Urinary bladder (tissue), 4 donors: ENCODE measurements around the gene SNX21. TPM values are rescaled to one million over a fixed set of nuclear protein-coding genes. Genes with fewer than 3 reads are reported as not detected.

Source experiments
- DNase-seq: peaks from one replicate; pipeline ENCODE4 v3.0.0-alpha.2; 2015; ENCODE audit errors: extremely low spot score
- H3K27ac ChIP-seq: one replicate; pipeline ENCODE4 v1.5.1; 2013; ENCODE audit warnings: low read depth, mild to moderate bottlenecking, moderate library complexity
- H3K36me3 ChIP-seq: one replicate; pipeline ENCODE4 v1.6.1; 2013; ENCODE audit warnings: mild to moderate bottlenecking, moderate library complexity; ENCODE audit not compliant: insufficient read depth
- H3K4me1 ChIP-seq: one replicate; pipeline ENCODE4 v1.6.1; 2013; ENCODE audit warnings: mild to moderate bottlenecking, moderate library complexity; ENCODE audit not compliant: insufficient read depth
- H3K4me3 ChIP-seq: one replicate; pipeline ENCODE4 v1.5.1; 2013; ENCODE audit warnings: low read depth, low read length
- WGBS: extraction: QIAGEN DNeasy Blood & Tissue Kit; methylation state at CpG from one replicate; pipeline ENCODE4 v1.1.7; 2013; 5-methylcytosine and 5-hydroxymethylcytosine counted together
- polyA plus RNA-seq: library from polyadenylated mRNA; stranded (reverse); fragments of 200-250 nt; gene quantifications from one replicate; pipeline ENCODE4 v1.2.3, GENCODE V29; 2013
- total RNA-seq: library from RNA; depleted of rRNA; stranded (reverse); fragments of >200 nt; gene quantifications from one replicate; pipeline ENCODE4 v1.2.3, GENCODE V29; 2014
- donor health status: healthy with polysubstance abuse.
- donor health status: healthy.

SNX21 gene
- total and polyA plus RNA-seq, 2 donors = 33.5 to 93.2 TPM

DNA sequence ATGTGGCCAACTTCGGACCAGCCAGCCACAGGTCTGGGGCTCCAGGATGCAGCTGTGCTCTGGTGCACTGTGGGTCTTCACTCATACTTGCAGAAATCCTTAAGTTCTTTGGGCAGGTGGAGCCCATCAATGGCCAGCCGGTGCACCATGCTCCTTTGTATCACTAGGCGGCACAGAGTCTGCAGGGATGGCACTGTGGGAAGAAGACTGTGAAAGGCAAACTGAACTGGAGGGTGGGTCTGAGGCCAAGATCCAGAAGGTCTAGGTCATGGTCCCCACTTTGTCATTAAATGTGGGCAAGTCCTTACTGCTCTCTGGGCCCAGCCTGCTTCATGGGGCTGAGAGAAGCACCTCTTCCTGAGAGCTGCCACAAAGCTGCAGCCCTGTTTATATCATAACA lies 55.1 kb downstream of the SNX21 start:
- no peak for DNase-seq
- Histone ChIP-seq H3K36me3 (no peaks in the 10 kb centered on the region), H3K27ac (no peak overlapping the region), H3K4me3 (no peak overlapping the region), H3K4me1 (no peaks in the 10 kb centered on the region)
- 94% methylated on average over 3 of the region's 3 CpGs for WGBS

DNA sequence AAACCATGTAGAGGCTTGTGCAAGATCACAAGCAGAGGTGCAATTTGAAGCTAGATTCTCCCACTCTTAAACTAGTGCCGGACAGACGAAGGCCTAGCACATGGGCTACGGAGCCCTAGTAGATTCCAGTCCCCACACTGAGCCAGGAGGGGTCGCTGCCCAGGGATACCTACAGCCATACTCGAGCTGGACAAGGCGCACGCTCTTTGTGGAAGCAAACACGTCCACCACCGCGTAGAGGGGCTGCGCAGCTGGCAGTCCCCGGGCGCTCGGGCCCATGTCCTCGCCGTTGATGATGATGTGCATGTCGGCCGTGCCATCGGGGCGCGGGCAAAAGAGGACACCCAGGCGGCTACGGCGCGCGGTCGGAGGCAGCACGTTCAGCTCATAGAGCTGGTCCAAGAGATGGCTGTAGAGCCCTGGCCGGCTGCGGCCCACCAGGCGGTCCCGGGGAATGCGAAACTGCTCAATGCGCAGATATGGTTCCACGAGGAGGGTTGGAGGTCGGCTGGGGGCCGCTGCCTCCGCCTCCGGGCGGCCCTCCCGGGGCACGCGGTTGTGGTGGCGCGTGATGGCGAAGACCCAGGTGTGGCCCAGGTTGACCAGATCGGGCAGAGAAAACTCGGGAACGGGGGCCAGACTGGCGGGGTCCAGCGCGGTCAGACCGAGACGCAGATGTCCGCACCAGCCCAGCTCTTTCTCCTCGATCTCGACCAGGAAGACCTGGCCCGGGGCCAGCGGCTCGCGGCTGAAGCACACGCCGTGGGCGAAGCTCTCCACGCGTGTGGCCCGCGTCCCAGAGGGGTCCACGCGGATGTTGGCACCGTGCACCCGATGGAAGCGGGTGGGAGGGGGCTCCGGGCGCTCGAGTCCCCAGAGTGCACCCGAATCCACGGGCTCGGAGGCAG lies 56.7 kb downstream of the SNX21 start:
- H3K4me1 ChIP-seq = no peaks in the 10 kb centered on the region
- H3K27ac ChIP-seq = peak overlapping the region; percentile 71
- under 1% methylated on average over 79 of the region's 79 CpGs for WGBS
- peak overlapping the region; percentile 60 for H3K4me3 ChIP-seq
- peaks cover 1% of the 10 kb centered on the region for H3K36me3 ChIP-seq
- peak; percentile 61 for DNase-seq

DNA sequence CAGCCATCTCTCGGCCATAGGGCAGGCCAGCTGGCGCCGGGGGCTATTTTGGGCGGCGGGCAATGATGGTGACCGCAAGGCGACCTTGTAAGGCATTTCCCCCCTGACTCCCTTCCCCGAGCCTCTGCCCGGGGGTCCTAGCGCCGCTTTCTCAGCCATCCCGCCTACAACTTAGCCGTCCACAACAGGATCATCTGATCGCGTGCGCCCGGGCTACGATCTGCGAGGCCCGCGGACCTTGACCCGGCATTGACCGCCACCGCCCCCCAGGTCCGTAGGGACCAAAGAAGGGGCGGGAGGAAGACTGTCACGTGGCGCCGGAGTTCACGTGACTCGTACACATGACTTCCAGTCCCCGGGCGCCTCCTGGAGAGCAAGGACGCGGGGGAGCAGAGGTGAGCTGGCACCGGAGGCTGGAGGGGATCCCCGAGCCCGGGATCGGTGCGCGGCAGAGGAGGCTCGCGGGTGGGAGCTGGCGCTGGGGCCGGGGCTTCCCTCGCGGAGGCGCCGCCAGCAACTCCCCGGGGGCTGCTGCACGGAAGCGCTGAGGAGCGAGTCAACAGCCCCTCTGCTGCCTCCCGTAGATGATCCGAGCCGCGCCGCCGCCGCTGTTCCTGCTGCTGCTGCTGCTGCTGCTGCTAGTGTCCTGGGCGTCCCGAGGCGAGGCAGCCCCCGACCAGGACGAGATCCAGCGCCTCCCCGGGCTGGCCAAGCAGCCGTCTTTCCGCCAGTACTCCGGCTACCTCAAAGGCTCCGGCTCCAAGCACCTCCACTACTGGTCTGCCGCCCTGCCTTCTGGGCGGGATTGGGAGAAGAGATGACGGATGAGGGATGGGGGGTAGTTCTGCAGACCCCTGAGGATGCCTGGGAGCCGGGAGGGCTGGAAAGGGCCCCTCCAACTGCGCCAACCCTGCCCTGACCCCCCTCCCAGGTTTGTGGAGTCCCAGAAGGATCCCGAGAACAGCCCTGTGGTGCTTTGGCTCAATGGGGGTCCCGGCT lies 57.7 kb downstream of the SNX21 start, which contains the start of the genes CTSA and NEURL2:
CTSA (plus strand) TSS at position 351 of the 999 bp plus-strand sequence; CDS start at position 585, 234 bp downstream.
NEURL2 (minus strand) TSS at position 224 of the 999 bp plus-strand sequence; CDS start at position 7, 217 bp downstream.
- DNase-seq = peak; percentile 39
- H3K4me3 ChIP-seq = peak within 1 kb of the TSS; percentile 60
- H3K36me3 ChIP-seq = peaks cover 1% of the 10 kb centered on the region
- peak within 1 kb of the TSS; percentile 71 for H3K27ac ChIP-seq
- under 1% methylated on average over 78 of the region's 78 CpGs for WGBS
- H3K4me1 ChIP-seq = no peaks in the 10 kb centered on the region

GRCh38 chr20:45892049-45892825 lies 58.6 kb downstream of the SNX21 start:
- no peak overlapping the region for H3K27ac ChIP-seq
- peak overlapping the region; percentile 60 for H3K4me3 ChIP-seq
- H3K4me1 ChIP-seq = no peaks in the 10 kb centered on the region
- peaks cover 1% of the 10 kb centered on the region for H3K36me3 ChIP-seq
- no peak for DNase-seq
- 82% methylated on average over 9 of the region's 9 CpGs for WGBS

Other genes starting within 250 kb of the SNX21 start
- gene WFDC10A, start 204.1 kb upstream of the SNX21 start, total RNA-seq = not detected
- not detected for gene WFDC10A, start 204.1 kb upstream of the SNX21 start, polyA plus RNA-seq
- gene WFDC9, start 202.5 kb upstream of the SNX21 start, total RNA-seq = not detected
- not detected for gene WFDC9, start 202.5 kb upstream of the SNX21 start, polyA plus RNA-seq
- not detected for gene WFDC11, start 163.6 kb upstream of the SNX21 start, total RNA-seq
- not detected for gene WFDC11, start 163.6 kb upstream of the SNX21 start, polyA plus RNA-seq
- 0.37 TPM for gene WFDC13, start 131.8 kb upstream of the SNX21 start, total RNA-seq
- 0.14 TPM for gene WFDC13, start 131.8 kb upstream of the SNX21 start, polyA plus RNA-seq
- not detected for gene WFDC10B, start 128.8 kb upstream of the SNX21 start, total RNA-seq
- gene WFDC10B, start 128.8 kb upstream of the SNX21 start, polyA plus RNA-seq = 6.9 TPM
- gene SPINT4, start 111.5 kb upstream of the SNX21 start, total RNA-seq = not detected
- gene SPINT4, start 111.5 kb upstream of the SNX21 start, polyA plus RNA-seq = not detected
- 0.90 TPM for gene WFDC3, start 41.9 kb upstream of the SNX21 start, total RNA-seq
- gene WFDC3, start 41.9 kb upstream of the SNX21 start, polyA plus RNA-seq = 31.5 TPM
- gene DNTTIP1, start 41.8 kb upstream of the SNX21 start, total RNA-seq = 8.1 TPM
- gene DNTTIP1, start 41.8 kb upstream of the SNX21 start, polyA plus RNA-seq = 67.0 TPM
- gene UBE2C, start 21.2 kb upstream of the SNX21 start, total RNA-seq = 15.6 TPM
- gene UBE2C, start 21.2 kb upstream of the SNX21 start, polyA plus RNA-seq = 2.2 TPM
- gene TNNC2, start 6.5 kb upstream of the SNX21 start, total RNA-seq = 23.2 TPM
- gene TNNC2, start 6.5 kb upstream of the SNX21 start, polyA plus RNA-seq = 4.1 TPM
- 13.1 TPM for gene ACOT8, start 23.6 kb downstream of the SNX21 start, total RNA-seq
- 29.5 TPM for gene ACOT8, start 23.6 kb downstream of the SNX21 start, polyA plus RNA-seq
- 5.6 TPM for gene ZSWIM3, start 23.8 kb downstream of the SNX21 start, total RNA-seq
- 2.7 TPM for gene ZSWIM3, start 23.8 kb downstream of the SNX21 start, polyA plus RNA-seq
- 4.6 TPM for gene ZSWIM1, start 47.4 kb downstream of the SNX21 start, total RNA-seq
- 6.9 TPM for gene ZSWIM1, start 47.4 kb downstream of the SNX21 start, polyA plus RNA-seq
- 1.7 TPM for gene SPATA25, start 53.8 kb downstream of the SNX21 start, total RNA-seq
- gene SPATA25, start 53.8 kb downstream of the SNX21 start, polyA plus RNA-seq = 3.8 TPM
- 4.8 TPM for gene NEURL2, start 57.4 kb downstream of the SNX21 start, total RNA-seq
- 11.7 TPM for gene NEURL2, start 57.4 kb downstream of the SNX21 start, polyA plus RNA-seq
- gene CTSA, start 57.5 kb downstream of the SNX21 start, total RNA-seq = 31.7 TPM
- 129 TPM for gene CTSA, start 57.5 kb downstream of the SNX21 start, polyA plus RNA-seq
- gene PLTP, start 78.4 kb downstream of the SNX21 start, total RNA-seq = 51.5 TPM
- 221 TPM for gene PLTP, start 78.4 kb downstream of the SNX21 start, polyA plus RNA-seq
- gene PCIF1, start 100.9 kb downstream of the SNX21 start, total RNA-seq = 11.5 TPM
- 44.0 TPM for gene PCIF1, start 100.9 kb downstream of the SNX21 start, polyA plus RNA-seq
- 11.9 TPM for gene ZNF335, start 138.4 kb downstream of the SNX21 start, total RNA-seq
- gene ZNF335, start 138.4 kb downstream of the SNX21 start, polyA plus RNA-seq = 12.4 TPM
- gene MMP9, start 175.1 kb downstream of the SNX21 start, total RNA-seq = 1.9 TPM
- 2.1 TPM for gene MMP9, start 175.1 kb downstream of the SNX21 start, polyA plus RNA-seq
- 0.69 TPM for gene SLC12A5, start 195.4 kb downstream of the SNX21 start, total RNA-seq
- gene SLC12A5, start 195.4 kb downstream of the SNX21 start, polyA plus RNA-seq = 1.5 TPM